Mucosa of descending colon (tissue), 3 donors: ENCODE data around the gene LHFPL4. TPM values are rescaled to one million over a fixed set of nuclear protein-coding genes. Genes with fewer than 3 reads are reported as not detected.
"Not testable (repeated sequence)": the region's sequence is repeated elsewhere in the genome, so short reads cannot be mapped to it uniquely, and the experiment has no call there.

Experiments used
- ATAC-seq: fragments of 200-7000 bp; cut with Tn5 transposase; one replicate; pipeline ENCODE4 v1.9.1; 2020; ENCODE audit warnings: mild to moderate bottlenecking, moderate library complexity
- DNase-seq, 3 donors: peaks; one replicate each; pipeline ENCODE4 v3.0.0-alpha.2; 2020
- H3K36me3 ChIP-seq: fragments of 200-600 bp; one replicate; pipeline ENCODE4 v1.8.0; 2021; ENCODE audit warnings: low read depth, mild to moderate bottlenecking
- H3K4me1 ChIP-seq: fragments of 200-600 bp; one replicate; pipeline ENCODE4 v1.8.0; 2021; ENCODE audit warnings: low read depth, mild to moderate bottlenecking
- H3K4me3 ChIP-seq: fragments of 200-600 bp; one replicate; pipeline ENCODE4 v1.8.0; 2021; ENCODE audit warnings: mild to moderate bottlenecking
- H3K9me3 ChIP-seq: fragments of 200-600 bp; one replicate; pipeline ENCODE4 v1.8.0; 2021; ENCODE audit warnings: mild to moderate bottlenecking
- CTCF ChIP-seq: fragments of 200-600 bp; IDR thresholded peaks from one replicate; pipeline ENCODE4 v1.8.0; 2022; ENCODE audit warnings: antibody characterized with exemption, mild to moderate bottlenecking
- intact Hi-C, 2 donors: fragments of 100-400 bp; cut with DNase I in 1 of 2; cut with micrococcal nuclease in 1 of 2; formaldehyde crosslinking; loops; one replicate each; pipeline versions ENCODE4 v1.11.0 to v1.11.1; 2022; cut with DNase I, micrococcal nuclease
- total RNA-seq, 3 donors: library from RNA; stranded (reverse); fragmentation: NEBNext Ultra II Directional in 2 of 3; extraction: Animal tissue kit (Norgen Biotek cat#: 25700) in 2 of 3; gene quantifications; one replicate each; pipeline versions ENCODE4 v1.2.1 to v1.2.4, GENCODE V29; 2021 to 2023
- donor health status: DM: no; HTN: no; CAD: no; lungs with moderate emphysema.
- donor health status: DM: no; HTN: no; CAD: no.
- donor health status: DM: no; HTN: yes; CAD: no.

Gene LHFPL4
- total RNA-seq, 3 donors from 2014 or later: 0.14 to 1.6 (median 0.70) TPM

DNA sequence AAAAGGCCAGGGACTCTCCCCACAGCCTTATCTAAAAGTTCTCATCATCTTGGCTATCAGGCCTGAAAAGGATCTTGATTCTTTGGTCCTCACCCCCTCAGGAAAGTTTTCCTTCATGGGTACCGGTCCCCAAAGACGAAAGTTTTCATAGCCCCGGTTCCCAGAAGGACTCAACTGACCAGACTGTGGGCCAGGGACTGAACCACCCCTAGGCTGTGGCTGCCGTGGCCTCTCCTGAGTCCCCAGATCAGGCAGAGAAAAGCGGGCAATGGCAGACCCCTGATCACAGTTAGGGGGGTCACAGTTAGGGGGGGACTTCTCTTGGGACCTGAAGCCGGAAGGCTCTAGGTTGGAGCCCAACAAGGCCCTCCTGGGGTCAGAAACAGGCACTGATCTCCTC lies 54.8 kb downstream of the LHFPL4 start:
- Histone ChIP-seq H3K4me3 (no peak overlapping the region), H3K36me3 (no peaks in the 10 kb centered on the region), H3K9me3 (no peaks in the 10 kb centered on the region), H3K4me1 (peaks cover 6% of the 10 kb centered on the region)
- no peak for ATAC-seq
- intact Hi-C loops: no loop called here
- no peak for DNase-seq
- TF ChIP-seq CTCF: no peak

- intact Hi-C loops: no loop called here
- TF ChIP-seq CTCF: no peak
- H3K36me3 ChIP-seq: no peaks in the 10 kb centered on the region
- peaks cover 6% of the 10 kb centered on the region for H3K4me1 ChIP-seq
- DNase-seq (no peak), ATAC-seq (no peak)
- no peak overlapping the region for H3K4me3 ChIP-seq
- no peaks in the 10 kb centered on the region for H3K9me3 ChIP-seq
Observed at GRCh38 chr3:9497821-9498565, 55.6 kb downstream of the LHFPL4 start.

DNA sequence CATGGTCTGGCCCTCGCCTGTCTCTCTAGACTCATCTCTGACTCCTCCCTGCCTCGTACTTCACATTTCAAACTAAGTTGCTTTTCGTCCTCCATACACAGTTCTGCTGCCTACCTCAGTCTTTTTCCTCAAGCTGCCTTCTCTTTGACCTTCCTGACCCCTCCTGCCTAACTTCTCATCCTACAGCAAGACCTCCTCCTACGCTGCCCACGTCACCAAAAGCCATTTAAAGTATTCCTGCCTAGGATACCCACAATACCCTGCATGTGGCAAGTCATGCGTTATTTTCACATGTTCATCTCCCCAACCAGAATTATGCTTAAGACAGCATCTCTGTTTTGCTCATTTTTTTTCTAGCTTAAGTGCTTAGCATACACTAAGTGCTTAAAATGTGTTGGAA lies 56.7 kb downstream of the LHFPL4 start:
- H3K36me3 ChIP-seq: no peaks in the 10 kb centered on the region
- no peak for DNase-seq
- no peak for TF ChIP-seq CTCF
- H3K4me1 ChIP-seq: peaks cover 6% of the 10 kb centered on the region
- no peak for ATAC-seq
- intact Hi-C loops: no loop called here
- H3K9me3 ChIP-seq: no peaks in the 10 kb centered on the region
- no peak overlapping the region for H3K4me3 ChIP-seq

DNA sequence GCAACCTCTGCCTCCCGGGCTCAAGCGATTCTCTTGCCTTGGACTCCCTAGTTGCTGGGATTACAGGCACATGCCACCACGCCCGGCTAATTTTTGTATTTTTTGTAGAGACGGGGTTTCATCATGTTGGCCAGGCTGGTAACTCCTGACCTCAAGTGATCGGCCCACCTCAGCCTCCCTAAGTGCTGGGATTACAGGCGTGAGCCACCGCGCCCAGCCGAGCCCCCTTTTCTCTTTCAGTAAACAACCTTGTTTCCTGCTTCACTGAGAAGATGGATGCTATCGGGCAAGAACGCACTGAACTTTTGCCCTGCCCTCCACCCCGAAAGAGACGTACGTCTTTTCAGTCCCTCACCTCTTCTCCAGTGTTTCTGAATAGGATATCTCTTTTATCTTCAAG lies 59.6 kb downstream of the LHFPL4 start:
- intact Hi-C loops, H3K9me3 ChIP-seq, H3K36me3 ChIP-seq, ATAC-seq, H3K4me1 ChIP-seq, H3K4me3 ChIP-seq, DNase-seq: not testable (repeated sequence)

GRCh38 chr3:9491506-9491905 lies 62.1 kb downstream of the LHFPL4 start:
- intact Hi-C loops: no loop called here
- no peaks in the 10 kb centered on the region for H3K9me3 ChIP-seq
- ATAC-seq (no peak), DNase-seq (no peak)
- H3K4me3 ChIP-seq: no peak overlapping the region
- no peak for TF ChIP-seq CTCF
- H3K4me1 ChIP-seq: no peaks in the 10 kb centered on the region
- H3K36me3 ChIP-seq: no peaks in the 10 kb centered on the region

DNA sequence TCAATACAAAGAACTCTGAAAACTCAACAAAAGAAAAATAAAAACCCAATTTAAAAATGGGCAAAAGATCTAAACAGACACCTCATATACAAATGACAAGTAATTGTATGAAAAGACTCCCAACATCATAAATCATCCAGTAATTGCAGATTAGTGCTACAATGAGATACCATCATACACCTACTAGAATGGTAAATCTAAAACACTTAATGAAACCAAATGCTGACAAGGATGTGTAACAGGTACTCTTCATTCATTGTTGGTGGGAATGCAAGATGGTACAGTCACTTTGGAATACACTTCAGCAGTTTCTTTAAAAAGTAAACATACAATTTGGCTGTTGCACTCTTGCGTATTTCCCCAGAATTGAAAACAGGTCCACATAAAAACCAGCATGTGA lies 68.4 kb downstream of the LHFPL4 start:
- Histone ChIP-seq H3K9me3 (no peaks in the 10 kb centered on the region), H3K4me3 (no peak overlapping the region), H3K36me3 (peaks cover 4% of the 10 kb centered on the region), H3K4me1 (no peaks in the 10 kb centered on the region)
- no peak for TF ChIP-seq CTCF
- DNase-seq: no peak
- ATAC-seq: no peak
- intact Hi-C loops: no loop called here
